GM19397 (cell line): ENCODE data around the gene ACOD1.

Experiments used
- ATAC-seq: cut with Tn5 transposase; IDR thresholded peaks from one replicate; pipeline ENCODE4 v1.9.1; 2021; ENCODE audit warnings: mild to moderate bottlenecking, moderate library complexity; ENCODE audit not compliant: unreplicated experiment

Gene ACOD1

GRCh38 chr13:76983676-76984075 lies 35.4 kb downstream of the ACOD1 start:
- ATAC-seq: no peak

GRCh38 chr13:76991432-76991795 lies 43.1 kb downstream of the ACOD1 start:
- ATAC-seq: peak; percentile 50

GRCh38 chr13:76991796-76992547 lies 43.7 kb downstream of the ACOD1 start, which contains the start of gene CLN5:
Gene CLN5, plus strand, starts transcription at chr13:76992081. Its CDS starts 18 bp downstream, at chr13:76992099.
- ATAC-seq: peak; percentile 97

- no peak for ATAC-seq
Measured at GRCh38 chr13:76992548-76993001, 44.3 kb downstream of the ACOD1 start.

GRCh38 chr13:76993021-76993420 lies 44.7 kb downstream of the ACOD1 start:
- ATAC-seq: no peak

GRCh38 chr13:76993473-76993872 lies 45.2 kb downstream of the ACOD1 start:
- ATAC-seq: no peak

GRCh38 chr13:76994281-76994680 lies 46.0 kb downstream of the ACOD1 start:
- no peak for ATAC-seq

GRCh38 chr13:77000475-77000874 lies 52.2 kb downstream of the ACOD1 start:
- no peak for ATAC-seq

GRCh38 chr13:77001540-77001939 lies 53.2 kb downstream of the ACOD1 start:
- ATAC-seq: no peak

GRCh38 chr13:77001963-77002587 lies 53.8 kb downstream of the ACOD1 start:
- no peak for ATAC-seq

GRCh38 chr13:77002590-77003190 lies 54.4 kb downstream of the ACOD1 start:
- ATAC-seq: no peak
